HPDE6-E6E7 (cell line): ENCODE measurements around the gene TRIM72.
"Not testable (repeated sequence)": the region's sequence is repeated elsewhere in the genome, so short reads cannot be mapped to it uniquely, and the experiment has no call there.

Source experiments
- DNase-seq: peaks from one replicate; pipeline ENCODE4 v3.0.0; 2011; ENCODE audit warnings: missing footprints; ENCODE audit errors: extremely low spot score

The TRIM72 gene

GRCh38 chr16:31256466-31256865 lies 42.5 kb downstream of the TRIM72 start:
- no peak for DNase-seq

- DNase-seq = no peak
Measured at GRCh38 chr16:31258366-31258765, 44.4 kb downstream of the TRIM72 start.

- DNase-seq = no peak
Measured at GRCh38 chr16:31260136-31260931, 46.4 kb downstream of the TRIM72 start.

GRCh38 chr16:31262084-31262483 lies 48.2 kb downstream of the TRIM72 start:
- no peak for DNase-seq

- peak; percentile 92 for DNase-seq
Measured at GRCh38 chr16:31265329-31266245, 51.7 kb downstream of the TRIM72 start.

GRCh38 chr16:31267332-31268032 lies 53.6 kb downstream of the TRIM72 start:
- no peak for DNase-seq

- no peak for DNase-seq
Measured at GRCh38 chr16:31268033-31268365, 54.1 kb downstream of the TRIM72 start.

- DNase-seq = no peak
Measured at GRCh38 chr16:31268891-31269290, 55.0 kb downstream of the TRIM72 start.

GRCh38 chr16:31269541-31269940 lies 55.6 kb downstream of the TRIM72 start:
- DNase-seq = no peak

- DNase-seq = not testable (repeated sequence)
Measured at GRCh38 chr16:31269973-31270372, 56.1 kb downstream of the TRIM72 start.

- no peak for DNase-seq
Measured at GRCh38 chr16:31270795-31271194, 56.9 kb downstream of the TRIM72 start.

- DNase-seq = no peak
Measured at GRCh38 chr16:31271621-31272190, 57.8 kb downstream of the TRIM72 start.

- DNase-seq = no peak
Measured at GRCh38 chr16:31273187-31273586, 59.3 kb downstream of the TRIM72 start.

GRCh38 chr16:31273676-31274075 lies 59.8 kb downstream of the TRIM72 start:
- DNase-seq = peak; percentile 21

- DNase-seq = peak; percentile 55
Measured at GRCh38 chr16:31274831-31275816, 61.2 kb downstream of the TRIM72 start.

GRCh38 chr16:31276600-31276999 lies 62.7 kb downstream of the TRIM72 start:
- DNase-seq = no peak

- no peak for DNase-seq
Measured at GRCh38 chr16:31277659-31278260, 63.8 kb downstream of the TRIM72 start.

GRCh38 chr16:31278853-31279252 lies 64.9 kb downstream of the TRIM72 start:
- not testable (repeated sequence) for DNase-seq
